Measurements from ENCODE around the gene MAL.
"Not testable (repeated sequence)": the region's sequence is repeated elsewhere in the genome, so short reads cannot be mapped to it uniquely, and the experiment has no call there.

The MAL gene

GRCh38 chr2:95068256-95068655, 42.7 kb downstream of the MAL start:
- DNase-seq = no peak

- no peak for DNase-seq
Measured at GRCh38 chr2:95069465-95069864, 44.0 kb downstream of the MAL start.

GRCh38 chr2:95071856-95072255, 46.3 kb downstream of the MAL start:
- DNase-seq = no peak

- DNase-seq = no peak
Measured at GRCh38 chr2:95072424-95072823, 46.9 kb downstream of the MAL start.

GRCh38 chr2:95073856-95074662, 48.6 kb downstream of the MAL start:
- DNase-seq = no peak

GRCh38 chr2:95074663-95075439, 49.3 kb downstream of the MAL start:
- DNase-seq = peak in 2 of 4 experiments; percentile 70 to 74

- no peak for DNase-seq
Measured at GRCh38 chr2:95075440-95076132, 50.1 kb downstream of the MAL start.

- peak; percentile 71 to 92 (median 89) for DNase-seq
Measured at GRCh38 chr2:95076705-95077529, 51.4 kb downstream of the MAL start.

- no peak for DNase-seq
Measured at GRCh38 chr2:95077530-95077825, 52.0 kb downstream of the MAL start.

GRCh38 chr2:95077861-95078603, 52.5 kb downstream of the MAL start:
- DNase-seq = no peak

GRCh38 chr2:95079199-95079683, 53.7 kb downstream of the MAL start:
- DNase-seq = no peak

- DNase-seq = no peak
Measured at GRCh38 chr2:95082477-95082876, 57.0 kb downstream of the MAL start.

- no peak for DNase-seq
Measured at GRCh38 chr2:95086017-95086416, 60.5 kb downstream of the MAL start.

GRCh38 chr2:95087379-95087778, 61.9 kb downstream of the MAL start:
- no peak for DNase-seq

GRCh38 chr2:95091885-95092555, 66.5 kb downstream of the MAL start:
- DNase-seq = no peak

GRCh38 chr2:95098273-95098672, 72.8 kb downstream of the MAL start:
- DNase-seq = not testable (repeated sequence)

- DNase-seq = no peak
Measured at GRCh38 chr2:95099910-95100309, 74.4 kb downstream of the MAL start.

All from activated naive CD4-positive, alpha-beta T cell (primary cell).